ENCODE results near the gene C4orf33. TPM values are rescaled to one million over a fixed set of nuclear protein-coding genes. Genes with fewer than 3 reads are reported as not detected.
"Not testable (repeated sequence)": the region's sequence is repeated elsewhere in the genome, so short reads cannot be mapped to it uniquely, and the experiment has no call there.

The C4orf33 gene, protein sequence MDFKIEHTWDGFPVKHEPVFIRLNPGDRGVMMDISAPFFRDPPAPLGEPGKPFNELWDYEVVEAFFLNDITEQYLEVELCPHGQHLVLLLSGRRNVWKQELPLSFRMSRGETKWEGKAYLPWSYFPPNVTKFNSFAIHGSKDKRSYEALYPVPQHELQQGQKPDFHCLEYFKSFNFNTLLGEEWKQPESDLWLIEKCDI
- total RNA-seq = 10 to 100 TPM; 14.9 to 38.7 (median 21.5) TPM

- DNase-seq = peak; percentile 72 to 90 (median 83)
- Histone ChIP-seq H3K9me3 (no peaks in the 10 kb centered on the region), H3K4me1 (peaks cover 0 to 16% (median 0%) of the 10 kb centered on the region in 4 donors), H3K4me3 (peak within 1 kb of the TSS; percentile 31 to 69 (median 51)), H3K27ac (peak within 1 kb of the TSS; percentile 63 to 82 (median 78)), H3K36me3 (no peaks in the 10 kb centered on the region), H3K27me3 (no peaks in the 10 kb centered on the region)
- TF ChIP-seq, protein P1, sequence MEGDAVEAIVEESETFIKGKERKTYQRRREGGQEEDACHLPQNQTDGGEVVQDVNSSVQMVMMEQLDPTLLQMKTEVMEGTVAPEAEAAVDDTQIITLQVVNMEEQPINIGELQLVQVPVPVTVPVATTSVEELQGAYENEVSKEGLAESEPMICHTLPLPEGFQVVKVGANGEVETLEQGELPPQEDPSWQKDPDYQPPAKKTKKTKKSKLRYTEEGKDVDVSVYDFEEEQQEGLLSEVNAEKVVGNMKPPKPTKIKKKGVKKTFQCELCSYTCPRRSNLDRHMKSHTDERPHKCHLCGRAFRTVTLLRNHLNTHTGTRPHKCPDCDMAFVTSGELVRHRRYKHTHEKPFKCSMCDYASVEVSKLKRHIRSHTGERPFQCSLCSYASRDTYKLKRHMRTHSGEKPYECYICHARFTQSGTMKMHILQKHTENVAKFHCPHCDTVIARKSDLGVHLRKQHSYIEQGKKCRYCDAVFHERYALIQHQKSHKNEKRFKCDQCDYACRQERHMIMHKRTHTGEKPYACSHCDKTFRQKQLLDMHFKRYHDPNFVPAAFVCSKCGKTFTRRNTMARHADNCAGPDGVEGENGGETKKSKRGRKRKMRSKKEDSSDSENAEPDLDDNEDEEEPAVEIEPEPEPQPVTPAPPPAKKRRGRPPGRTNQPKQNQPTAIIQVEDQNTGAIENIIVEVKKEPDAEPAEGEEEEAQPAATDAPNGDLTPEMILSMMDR (IDR thresholded peaks at IDR 0.05) = no peak
- TF ChIP-seq POLR2A (IDR thresholded peaks at IDR 0.05) = peak in 1 of 2 donors; percentile 39
These were observed at the start of gene C4orf33 for GRCh38 chr4:129095811-129096454. C4orf33 (plus strand) TSS chr4:129096152; CDS start chr4:129102611, 6,459 bp downstream.

GRCh38 chr4:129059028-129059427 is 36.9 kb upstream of the C4orf33 start:
- H3K9me3 ChIP-seq = peaks cover 0 to 76% (median 15%) of the 10 kb centered on the region in 4 donors
- no peaks in the 10 kb centered on the region for H3K27me3 ChIP-seq
- no peak overlapping the region for H3K4me3 ChIP-seq
- H3K36me3 ChIP-seq = peaks cover 0 to 17% (median 0%) of the 10 kb centered on the region in 3 donors
- H3K27ac ChIP-seq = no peak overlapping the region
- H3K4me1 ChIP-seq = no peaks in the 10 kb centered on the region
- DNase-seq = no peak
- no peak for TF ChIP-seq POLR2A (IDR thresholded peaks at IDR 0.05)
- TF ChIP-seq, protein P1 (IDR thresholded peaks at IDR 0.05) = no peak

DNA sequence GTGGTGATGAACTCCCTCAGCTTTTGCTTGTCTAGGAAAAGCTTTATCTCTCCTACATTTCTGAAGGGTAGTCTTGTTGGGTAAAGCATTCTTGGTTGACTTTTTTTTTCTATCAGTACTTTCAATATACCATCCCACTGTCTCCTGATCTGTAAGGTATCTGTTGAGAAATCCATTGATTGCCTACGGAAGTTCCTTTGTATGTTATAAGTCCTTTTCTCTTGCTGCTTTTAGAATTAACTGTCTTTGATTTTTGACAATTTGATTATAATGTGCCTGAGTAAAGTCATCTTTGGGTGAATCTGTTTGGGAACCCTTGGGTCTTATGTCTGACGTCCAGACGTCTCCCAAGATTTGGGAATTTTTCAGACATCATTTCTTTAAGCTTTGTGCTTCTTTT is 33.4 kb upstream of the C4orf33 start:
- H3K9me3 ChIP-seq = peaks cover 0 to 45% (median 13%) of the 10 kb centered on the region in 4 donors
- no peak overlapping the region for H3K4me3 ChIP-seq
- no peak for TF ChIP-seq POLR2A (IDR thresholded peaks at IDR 0.05)
- TF ChIP-seq, protein P1 (IDR thresholded peaks at IDR 0.05) = no peak
- H3K27me3 ChIP-seq = no peaks in the 10 kb centered on the region
- no peak for DNase-seq
- H3K36me3 ChIP-seq = peaks cover 0 to 20% (median 0%) of the 10 kb centered on the region in 3 donors
- no peak overlapping the region for H3K27ac ChIP-seq
- no peaks in the 10 kb centered on the region for H3K4me1 ChIP-seq

DNA sequence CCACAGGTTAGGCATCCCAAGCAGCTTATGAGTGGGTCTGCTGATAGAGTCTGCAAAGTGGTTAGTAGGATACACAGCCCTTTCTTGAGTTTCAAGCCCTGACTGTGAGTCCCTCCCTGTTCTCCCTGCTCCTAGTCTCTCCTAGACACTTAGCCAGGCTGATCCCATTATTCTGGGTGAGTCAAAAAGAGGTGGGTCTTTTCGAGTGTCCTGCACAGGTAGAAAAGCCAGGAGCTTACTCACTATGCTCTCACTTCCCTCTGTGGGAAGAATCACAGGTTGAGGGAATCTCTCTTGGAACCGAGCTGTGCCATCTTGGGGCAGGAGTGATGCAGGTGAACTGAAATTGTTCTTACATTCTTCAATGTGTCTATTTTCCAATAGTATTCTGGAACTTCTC is 32.3 kb upstream of the C4orf33 start:
- peaks cover 0 to 20% (median 0%) of the 10 kb centered on the region in 3 donors for H3K36me3 ChIP-seq
- DNase-seq = no peak
- no peaks in the 10 kb centered on the region for H3K4me1 ChIP-seq
- no peak overlapping the region for H3K4me3 ChIP-seq
- H3K9me3 ChIP-seq = peaks cover 0 to 38% (median 13%) of the 10 kb centered on the region in 4 donors
- no peaks in the 10 kb centered on the region for H3K27me3 ChIP-seq
- H3K27ac ChIP-seq = no peak overlapping the region
- no peak for TF ChIP-seq POLR2A (IDR thresholded peaks at IDR 0.05)
- TF ChIP-seq, protein P1 (IDR thresholded peaks at IDR 0.05) = no peak

- TF ChIP-seq POLR2A (IDR thresholded peaks at IDR 0.05) = no peak
- TF ChIP-seq, protein P1 (IDR thresholded peaks at IDR 0.05) = no peak
- peaks cover 0 to 29% (median 13%) of the 10 kb centered on the region in 4 donors for H3K9me3 ChIP-seq
These were observed 31.2 kb upstream of the C4orf33 start for GRCh38 chr4:129064717-129065116.

DNA sequence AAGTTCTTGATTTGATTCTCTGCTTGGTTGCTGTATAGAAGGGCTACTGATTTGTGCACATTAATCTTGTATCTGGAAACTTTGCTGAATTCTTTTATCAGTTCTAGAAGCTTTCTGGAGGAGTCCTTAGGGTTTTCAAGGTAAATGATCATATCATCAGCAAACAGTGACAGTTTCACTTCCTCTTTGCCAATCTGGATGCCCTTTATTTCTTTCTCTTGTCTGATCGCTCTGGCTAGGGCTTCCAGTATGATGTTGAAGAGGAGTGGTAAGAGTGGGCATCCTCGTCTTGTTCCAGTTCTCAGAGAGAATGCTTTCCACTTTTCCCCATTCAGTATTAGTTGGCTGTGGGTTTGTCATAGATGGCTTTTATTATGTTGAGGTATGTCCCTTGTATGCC is 26.4 kb upstream of the C4orf33 start:
- H3K9me3 ChIP-seq, H3K27ac ChIP-seq, H3K4me1 ChIP-seq, H3K36me3 ChIP-seq, H3K4me3 ChIP-seq, DNase-seq, H3K27me3 ChIP-seq: not testable (repeated sequence)

More at GRCh38 chr4:129064717-129065116, 31.2 kb upstream of the C4orf33 start:
- Histone ChIP-seq H3K4me3 (no peak overlapping the region), H3K4me1 (no peaks in the 10 kb centered on the region), H3K36me3 (peaks cover 0 to 20% (median 0%) of the 10 kb centered on the region in 3 donors), H3K27me3 (no peaks in the 10 kb centered on the region), H3K27ac (no peak overlapping the region)
- DNase-seq = no peak

Data from Peyer's patch (tissue), 4 donors.